ENCODE data around the gene NHSL1. TPM values are rescaled to one million over a fixed set of nuclear protein-coding genes. Genes with fewer than 3 reads are reported as not detected.
A peak's percentile ranks its signal among the peaks of the same experiment; 100 is the strongest.

The NHSL1 gene
- polyA plus RNA-seq, 4 donors, result 11.3 to 71.0 (median 23.8) TPM

DNA sequence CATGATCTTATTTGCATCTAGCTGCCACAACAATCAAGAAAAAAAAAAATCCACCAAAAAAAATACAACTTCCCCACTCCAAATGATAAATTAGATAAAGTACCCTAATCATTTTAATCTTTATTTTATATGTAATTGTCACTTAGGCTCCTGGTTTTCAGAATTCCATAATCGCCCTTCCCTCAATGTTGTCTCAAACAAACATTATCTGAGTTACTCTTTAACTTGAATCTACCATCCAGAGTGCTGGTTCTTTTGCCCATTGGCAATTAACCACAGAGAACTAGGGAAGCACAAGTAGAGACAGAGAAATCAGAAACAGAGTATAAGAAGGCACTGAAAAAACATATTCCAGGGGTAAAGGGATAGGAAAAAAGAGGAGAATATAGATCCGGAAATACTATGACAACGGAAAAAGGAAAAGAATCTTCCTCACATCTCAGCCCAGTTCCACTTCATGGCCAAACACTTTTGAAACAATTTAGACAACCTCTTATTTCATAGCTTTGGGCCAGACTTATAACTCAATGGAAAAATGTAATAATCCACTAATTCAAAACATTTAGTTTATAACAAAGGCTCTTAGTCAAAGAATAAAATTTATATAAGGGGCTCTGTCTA is 861 bp upstream of the NHSL1 start:
- Histone ChIP-seq H3K36me3 (ENCODE audit: control insufficient read depth in 3 of 3, insufficient read depth in 2 of 3, low read depth in 1 of 3, low read length in 3 of 3) (peaks cover 0 to 4% (median 2%) of the 10 kb centered on the region in 3 donors), H3K27ac (ENCODE audit: low read depth in 1 of 3, low read length in 2 of 3) (peak overlapping the region; percentile 84 to 92 (median 84)), H3K27me3 (ENCODE audit: control insufficient read depth in 3 of 3, insufficient read depth in 3 of 3, low read length in 3 of 3) (no peaks in the 10 kb centered on the region), H3K9me3 (ENCODE audit: control insufficient read depth in 2 of 2, insufficient read depth in 1 of 2, low read depth in 1 of 2, low read length in 1 of 2) (no peaks in the 10 kb centered on the region), H3K4me3 (ENCODE audit: low read depth in 1 of 3, low read length in 3 of 3) (peak overlapping the region in 2 of 3 donors; percentile 59 to 81), H3K4me1 (ENCODE audit: control insufficient read depth in 3 of 3, insufficient read depth in 2 of 3, low read depth in 1 of 3, low read length in 2 of 3) (peaks cover 4 to 46% (median 4%) of the 10 kb centered on the region in 3 donors)
- peak; percentile 49 to 76 for DNase-seq
- no peak for FAIRE-seq
- 17 to 52% (median 31%) methylated on average over 3 of the region's 3 CpGs for WGBS, 3 donors

- Histone ChIP-seq H3K9me3 (ENCODE audit: control insufficient read depth in 2 of 2, insufficient read depth in 1 of 2, low read depth in 1 of 2, low read length in 1 of 2) (no peaks in the 10 kb centered on the region), H3K27ac (ENCODE audit: low read depth in 1 of 3, low read length in 2 of 3) (peak overlapping the region; percentile 84 to 92 (median 84)), H3K36me3 (ENCODE audit: control insufficient read depth in 3 of 3, insufficient read depth in 2 of 3, low read depth in 1 of 3, low read length in 3 of 3) (peaks cover 0 to 9% (median 2%) of the 10 kb centered on the region in 3 donors), H3K27me3 (ENCODE audit: control insufficient read depth in 3 of 3, insufficient read depth in 3 of 3, low read length in 3 of 3) (no peaks in the 10 kb centered on the region), H3K4me1 (ENCODE audit: control insufficient read depth in 3 of 3, insufficient read depth in 2 of 3, low read depth in 1 of 3, low read length in 2 of 3) (peaks cover 6 to 39% (median 7%) of the 10 kb centered on the region in 3 donors), H3K4me3 (ENCODE audit: low read depth in 1 of 3, low read length in 3 of 3) (peak overlapping the region in 2 of 3 donors; percentile 59 to 81)
- FAIRE-seq (no peak), DNase-seq (no peak)
- WGBS, 3 donors, result 10 to 57% (median 37%) methylated on average over 3 of the region's 3 CpGs
Measured at GRCh38 chr6:138498629-138499302, 528 bp downstream of the NHSL1 start.

- DNase-seq (peak; percentile 52 to 63), FAIRE-seq (no peak)
- Histone ChIP-seq H3K4me3 (ENCODE audit: low read depth in 1 of 3, low read length in 3 of 3) (peak overlapping the region in 2 of 3 donors; percentile 59 to 81), H3K27me3 (ENCODE audit: control insufficient read depth in 3 of 3, insufficient read depth in 3 of 3, low read length in 3 of 3) (no peaks in the 10 kb centered on the region), H3K27ac (ENCODE audit: low read depth in 1 of 3, low read length in 2 of 3) (peak overlapping the region in 2 of 3 donors; percentile 50 to 92), H3K9me3 (ENCODE audit: control insufficient read depth in 2 of 2, insufficient read depth in 1 of 2, low read depth in 1 of 2, low read length in 1 of 2) (no peaks in the 10 kb centered on the region), H3K4me1 (ENCODE audit: control insufficient read depth in 3 of 3, insufficient read depth in 2 of 3, low read depth in 1 of 3, low read length in 2 of 3) (peaks cover 6 to 30% (median 7%) of the 10 kb centered on the region in 3 donors), H3K36me3 (ENCODE audit: control insufficient read depth in 3 of 3, insufficient read depth in 2 of 3, low read depth in 1 of 3, low read length in 3 of 3) (peaks cover 0 to 9% (median 4%) of the 10 kb centered on the region in 3 donors)
- WGBS, 3 donors, result 27 to 58% (median 38%) methylated on average over 2 of the region's 2 CpGs
Measured at GRCh38 chr6:138497286-138497685, 2.0 kb downstream of the NHSL1 start.

GRCh38 chr6:138494312-138494711 is 5.0 kb downstream of the NHSL1 start:
- Histone ChIP-seq H3K36me3 (ENCODE audit: control insufficient read depth in 3 of 3, insufficient read depth in 2 of 3, low read depth in 1 of 3, low read length in 3 of 3) (peaks cover 0 to 18% (median 4%) of the 10 kb centered on the region in 3 donors), H3K27me3 (ENCODE audit: control insufficient read depth in 3 of 3, insufficient read depth in 3 of 3, low read length in 3 of 3) (no peaks in the 10 kb centered on the region), H3K4me1 (ENCODE audit: control insufficient read depth in 3 of 3, insufficient read depth in 2 of 3, low read depth in 1 of 3, low read length in 2 of 3) (peaks cover 7 to 34% (median 8%) of the 10 kb centered on the region in 3 donors), H3K9me3 (ENCODE audit: control insufficient read depth in 2 of 2, insufficient read depth in 1 of 2, low read depth in 1 of 2, low read length in 1 of 2) (no peaks in the 10 kb centered on the region), H3K27ac (ENCODE audit: low read depth in 1 of 3, low read length in 2 of 3) (peak overlapping the region in 2 of 3 donors; percentile 32 to 66), H3K4me3 (ENCODE audit: low read depth in 1 of 3, low read length in 3 of 3) (peak overlapping the region in 1 of 3 donors; percentile 19)
- FAIRE-seq, result no peak
- no peak for DNase-seq

DNA sequence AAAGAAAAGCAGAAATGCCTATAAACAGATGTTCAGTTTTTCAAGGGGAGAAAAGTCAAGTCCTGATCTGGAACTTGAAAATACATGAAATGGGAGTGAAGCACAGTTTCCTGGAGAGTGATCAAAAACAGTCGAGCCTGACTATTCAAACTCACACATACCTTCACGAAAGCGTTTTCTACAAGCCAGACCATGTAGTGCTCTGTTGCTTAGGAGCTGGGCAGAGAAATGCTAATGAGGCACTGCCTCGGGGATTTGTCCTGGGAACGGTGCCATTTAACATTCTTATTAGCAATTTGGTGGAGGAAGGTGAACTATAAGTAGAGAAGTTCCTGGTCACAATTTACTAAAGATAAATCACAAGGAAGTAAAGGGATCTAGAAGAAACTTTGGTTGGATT is 5.9 kb downstream of the NHSL1 start:
- DNase-seq (peak in 1 of 2 donors; percentile 71), FAIRE-seq (no peak)
- Histone ChIP-seq H3K36me3 (ENCODE audit: control insufficient read depth in 3 of 3, insufficient read depth in 2 of 3, low read depth in 1 of 3, low read length in 3 of 3) (peaks cover 0 to 23% (median 4%) of the 10 kb centered on the region in 3 donors), H3K27ac (ENCODE audit: low read depth in 1 of 3, low read length in 2 of 3) (peak overlapping the region; percentile 40 to 66 (median 46)), H3K4me3 (ENCODE audit: low read depth in 1 of 3, low read length in 3 of 3) (peak overlapping the region in 1 of 3 donors; percentile 26), H3K4me1 (ENCODE audit: control insufficient read depth in 3 of 3, insufficient read depth in 2 of 3, low read depth in 1 of 3, low read length in 2 of 3) (peaks cover 7 to 42% (median 11%) of the 10 kb centered on the region in 3 donors), H3K9me3 (ENCODE audit: control insufficient read depth in 2 of 2, insufficient read depth in 1 of 2, low read depth in 1 of 2, low read length in 1 of 2) (no peaks in the 10 kb centered on the region), H3K27me3 (ENCODE audit: control insufficient read depth in 3 of 3, insufficient read depth in 3 of 3, low read length in 3 of 3) (no peaks in the 10 kb centered on the region)
- 13 to 32% (median 23%) methylated on average over 5 of the region's 5 CpGs for WGBS, 3 donors

GRCh38 chr6:138492871-138493270 is 6.4 kb downstream of the NHSL1 start:
- FAIRE-seq (no peak), DNase-seq (peak in 1 of 2 donors; percentile 51)
- WGBS, 3 donors, result 4 to 57% (median 21%) methylated on average over 2 of the region's 2 CpGs
- H3K27ac ChIP-seq (ENCODE audit: low read depth in 1 of 3, low read length in 2 of 3), result peak overlapping the region in 1 of 3 donors; percentile 66
- peaks cover 0 to 26% (median 4%) of the 10 kb centered on the region in 3 donors for H3K36me3 ChIP-seq (ENCODE audit: control insufficient read depth in 3 of 3, insufficient read depth in 2 of 3, low read depth in 1 of 3, low read length in 3 of 3)
- no peaks in the 10 kb centered on the region for H3K27me3 ChIP-seq (ENCODE audit: control insufficient read depth in 3 of 3, insufficient read depth in 3 of 3, low read length in 3 of 3)
- peaks cover 7 to 48% (median 11%) of the 10 kb centered on the region in 3 donors for H3K4me1 ChIP-seq (ENCODE audit: control insufficient read depth in 3 of 3, insufficient read depth in 2 of 3, low read depth in 1 of 3, low read length in 2 of 3)
- H3K4me3 ChIP-seq (ENCODE audit: low read depth in 1 of 3, low read length in 3 of 3), result no peak overlapping the region
- no peaks in the 10 kb centered on the region for H3K9me3 ChIP-seq (ENCODE audit: control insufficient read depth in 2 of 2, insufficient read depth in 1 of 2, low read depth in 1 of 2, low read length in 1 of 2)

DNA sequence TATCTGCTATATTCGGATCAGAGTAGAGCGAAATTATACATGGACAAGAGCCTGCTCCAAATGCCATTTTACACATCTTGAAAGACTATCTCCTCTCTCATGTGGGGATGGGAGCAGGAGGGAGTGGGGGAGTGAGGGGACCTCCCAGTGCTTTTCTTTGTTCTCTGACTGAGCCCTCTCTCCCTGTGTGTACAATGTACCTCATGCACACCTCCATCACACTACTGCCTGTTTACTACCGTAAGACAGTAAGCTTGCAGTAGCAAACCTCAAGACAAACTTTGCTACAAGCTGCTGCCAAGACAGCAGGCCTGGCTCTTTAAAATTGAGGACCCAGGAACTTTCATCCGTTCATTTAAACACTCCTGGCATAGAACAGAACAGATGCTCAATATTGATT is 7.2 kb downstream of the NHSL1 start:
- H3K4me1 ChIP-seq (ENCODE audit: control insufficient read depth in 3 of 3, insufficient read depth in 2 of 3, low read depth in 1 of 3, low read length in 2 of 3), result peaks cover 10 to 54% (median 11%) of the 10 kb centered on the region in 3 donors
- peak overlapping the region in 1 of 3 donors; percentile 0 for H3K4me3 ChIP-seq (ENCODE audit: low read depth in 1 of 3, low read length in 3 of 3)
- peak overlapping the region in 1 of 3 donors; percentile 66 for H3K27ac ChIP-seq (ENCODE audit: low read depth in 1 of 3, low read length in 2 of 3)
- no peaks in the 10 kb centered on the region for H3K27me3 ChIP-seq (ENCODE audit: control insufficient read depth in 3 of 3, insufficient read depth in 3 of 3, low read length in 3 of 3)
- DNase-seq (no peak), FAIRE-seq (no peak)
- H3K36me3 ChIP-seq (ENCODE audit: control insufficient read depth in 3 of 3, insufficient read depth in 2 of 3, low read depth in 1 of 3, low read length in 3 of 3), result peaks cover 0 to 27% (median 4%) of the 10 kb centered on the region in 3 donors
- no peaks in the 10 kb centered on the region for H3K9me3 ChIP-seq (ENCODE audit: control insufficient read depth in 2 of 2, insufficient read depth in 1 of 2, low read depth in 1 of 2, low read length in 1 of 2)
- 44 to 61% (median 52%) methylated on average over 4 of the region's 4 CpGs for WGBS, 3 donors

DNA sequence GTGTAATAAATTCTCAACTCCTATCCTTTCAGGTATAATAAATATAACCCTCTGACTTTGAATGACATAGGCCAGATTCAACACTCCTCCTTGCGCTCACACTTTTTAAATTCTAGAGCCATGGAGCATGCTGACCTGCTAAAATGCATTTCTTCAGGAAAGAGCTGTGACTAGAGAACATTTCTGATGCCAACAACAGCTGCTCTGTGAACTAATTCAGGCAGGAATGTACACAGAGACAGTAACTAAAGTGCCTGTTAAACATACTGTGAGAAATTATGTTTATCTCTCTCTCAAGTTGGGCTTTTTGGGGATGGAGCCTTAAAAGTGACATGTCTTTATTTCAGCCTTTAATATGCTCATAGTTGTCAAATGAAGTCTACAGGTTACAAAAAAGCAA is 8.3 kb downstream of the NHSL1 start:
- Histone ChIP-seq H3K4me1 (ENCODE audit: control insufficient read depth in 3 of 3, insufficient read depth in 2 of 3, low read depth in 1 of 3, low read length in 2 of 3) (peaks cover 12 to 61% (median 13%) of the 10 kb centered on the region in 3 donors), H3K36me3 (ENCODE audit: control insufficient read depth in 3 of 3, insufficient read depth in 2 of 3, low read depth in 1 of 3, low read length in 3 of 3) (peaks cover 0 to 28% (median 2%) of the 10 kb centered on the region in 3 donors), H3K9me3 (ENCODE audit: control insufficient read depth in 2 of 2, insufficient read depth in 1 of 2, low read depth in 1 of 2, low read length in 1 of 2) (no peaks in the 10 kb centered on the region), H3K27ac (ENCODE audit: low read depth in 1 of 3, low read length in 2 of 3) (peak overlapping the region in 1 of 3 donors; percentile 64), H3K4me3 (ENCODE audit: low read depth in 1 of 3, low read length in 3 of 3) (no peak overlapping the region), H3K27me3 (ENCODE audit: control insufficient read depth in 3 of 3, insufficient read depth in 3 of 3, low read length in 3 of 3) (no peaks in the 10 kb centered on the region)
- FAIRE-seq (no peak), DNase-seq (no peak)
- WGBS, 3 donors, result 77 to 91% (median 81%) methylated on average over 1 of the region's 1 CpG

Data from small intestine (tissue), 7 donors.